ENCODE results near the gene COQ2. TPM values are rescaled to one million over a fixed set of nuclear protein-coding genes. Genes with fewer than 3 reads are reported as not detected.
"Not testable (repeated sequence)": the region's sequence is repeated elsewhere in the genome, so short reads cannot be mapped to it uniquely, and the experiment has no call there.

The COQ2 gene
- total RNA-seq, 1 donor from 2014 or later = 27.3 TPM

DNA sequence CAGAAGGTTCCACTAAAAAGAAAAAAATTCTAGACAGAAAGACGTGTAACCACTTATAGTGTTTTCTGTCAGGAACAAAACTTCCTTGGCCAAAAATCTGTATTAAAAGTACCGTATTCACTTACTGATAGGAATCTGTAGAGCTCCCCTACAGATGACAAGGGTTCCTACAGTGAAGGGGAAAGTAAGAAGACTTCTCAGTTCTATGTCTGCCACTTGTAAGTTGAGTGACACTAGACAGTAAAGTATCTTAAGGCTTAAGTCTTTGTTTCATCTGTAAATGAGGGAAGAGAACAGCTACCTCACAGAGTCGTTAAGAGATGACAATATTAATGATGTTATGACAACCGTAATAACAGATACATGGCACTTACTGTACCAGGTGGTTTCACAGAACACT lies 3.3 kb downstream of the COQ2 start:
- H3K36me3 ChIP-seq = peaks cover 9% of the 10 kb centered on the region
- no peak overlapping the region for H3K27ac ChIP-seq (replicated peaks)
- no peak for TF ChIP-seq CTCF (IDR thresholded peaks at IDR 0.05; ENCODE audit: borderline replicate concordance)
- H3K9me3 ChIP-seq (replicated peaks) = no peaks in the 10 kb centered on the region
- intact Hi-C loops (cut with micrococcal nuclease) = no loop called here
- H3K4me1 ChIP-seq = peaks cover 38% of the 10 kb centered on the region
- no peak overlapping the region for H3K4me3 ChIP-seq
- H3K27me3 ChIP-seq (ENCODE audit: low read depth) = no peaks in the 10 kb centered on the region
- no peak for DNase-seq

- no peak overlapping the region for H3K27ac ChIP-seq (replicated peaks)
- no peak for DNase-seq
- peaks cover 30% of the 10 kb centered on the region for H3K36me3 ChIP-seq
- H3K4me1 ChIP-seq = peaks cover 2% of the 10 kb centered on the region
- no peaks in the 10 kb centered on the region for H3K27me3 ChIP-seq (ENCODE audit: low read depth)
- intact Hi-C loops (cut with micrococcal nuclease) = no loop called here
- no peak overlapping the region for H3K4me3 ChIP-seq
- no peak for TF ChIP-seq CTCF (IDR thresholded peaks at IDR 0.05; ENCODE audit: borderline replicate concordance)
- no peaks in the 10 kb centered on the region for H3K9me3 ChIP-seq (replicated peaks)
Observed at GRCh38 chr4:83276299-83277040, 8.1 kb downstream of the COQ2 start.

- DNase-seq; H3K27me3 ChIP-seq (ENCODE audit: low read depth); H3K4me1 ChIP-seq; H3K4me3 ChIP-seq; intact Hi-C loops (cut with micrococcal nuclease); H3K9me3 ChIP-seq (replicated peaks); H3K27ac ChIP-seq (replicated peaks): not testable (repeated sequence)
- H3K36me3 ChIP-seq = peaks cover 46% of the 10 kb centered on the region
Observed at GRCh38 chr4:83273926-83274325, 10.7 kb downstream of the COQ2 start.

GRCh38 chr4:83272900-83273299 lies 11.7 kb downstream of the COQ2 start:
- Histone ChIP-seq H3K27ac (replicated peaks) (no peak overlapping the region), H3K4me1 (no peaks in the 10 kb centered on the region), H3K36me3 (peaks cover 46% of the 10 kb centered on the region), H3K9me3 (replicated peaks) (no peaks in the 10 kb centered on the region), H3K27me3 (ENCODE audit: low read depth) (no peaks in the 10 kb centered on the region), H3K4me3 (no peak overlapping the region)
- DNase-seq = no peak
- no peak for TF ChIP-seq CTCF (IDR thresholded peaks at IDR 0.05; ENCODE audit: borderline replicate concordance)
- intact Hi-C loops (cut with micrococcal nuclease) = no loop called here

GRCh38 chr4:83269256-83269655 lies 15.3 kb downstream of the COQ2 start:
- H3K27me3 ChIP-seq (ENCODE audit: low read depth) = no peaks in the 10 kb centered on the region
- no peak for TF ChIP-seq CTCF (IDR thresholded peaks at IDR 0.05; ENCODE audit: borderline replicate concordance)
- H3K9me3 ChIP-seq (replicated peaks) = no peaks in the 10 kb centered on the region
- no peak overlapping the region for H3K4me3 ChIP-seq
- intact Hi-C loops (cut with micrococcal nuclease) = loop anchor here (10.0 kb wide), 1 partner anchor 214 kb away; no protein-coding TSS in a partner anchor
- no peaks in the 10 kb centered on the region for H3K4me1 ChIP-seq
- H3K27ac ChIP-seq (replicated peaks) = no peak overlapping the region
- DNase-seq = no peak
- peaks cover 78% of the 10 kb centered on the region for H3K36me3 ChIP-seq

- no peak overlapping the region for H3K4me3 ChIP-seq
- H3K9me3 ChIP-seq (replicated peaks) = no peaks in the 10 kb centered on the region
- no peak for TF ChIP-seq CTCF (IDR thresholded peaks at IDR 0.05; ENCODE audit: borderline replicate concordance)
- intact Hi-C loops (cut with micrococcal nuclease) = loop anchor here (10.0 kb wide), 1 partner anchor 214 kb away; no protein-coding TSS in a partner anchor
- H3K27me3 ChIP-seq (ENCODE audit: low read depth) = no peaks in the 10 kb centered on the region
- no peak for DNase-seq
- H3K36me3 ChIP-seq = peaks cover 80% of the 10 kb centered on the region
- H3K4me1 ChIP-seq = no peaks in the 10 kb centered on the region
- H3K27ac ChIP-seq (replicated peaks) = no peak overlapping the region
Observed at GRCh38 chr4:83268491-83268890, 16.1 kb downstream of the COQ2 start.
